Thyroid gland (tissue), 4 donors: ENCODE measurements around the gene SLC2A13.

Experiments used
- CTCF ChIP-seq, 6 experiments: fragments of 200-600 bp in 3 of 6; fragments of 450-650 bp in 3 of 6; sonication (generic) in 3 of 6; IDR thresholded peaks; one replicate each; pipeline ENCODE4 v1.5.1; 2016 to 2019; ENCODE audit warnings: antibody characterized with exemption in 6 of 6, mild to moderate bottlenecking in 2 of 6, inconsistent platforms in 1 of 6, moderate library complexity in 1 of 6
- POLR2A ChIP-seq, 2 donors: fragments of 450-650 bp; IDR thresholded peaks; one replicate each; pipeline ENCODE4 v1.6.1; 2017; ENCODE audit warnings: antibody characterized with exemption in 2 of 2, mild to moderate bottlenecking in 2 of 2, moderate library complexity in 1 of 2

- TF ChIP-seq CTCF (IDR thresholded peaks at IDR 0.05), result no peak
- no peak for TF ChIP-seq POLR2A (IDR thresholded peaks at IDR 0.05)
These were observed 30.4 kb downstream of the SLC2A13 start for GRCh38 chr12:40075458-40075857.
